Immature natural killer cell (primary cell): ENCODE data around the gene COL6A3. TPM values are rescaled to one million over a fixed set of nuclear protein-coding genes. Genes with fewer than 3 reads are reported as not detected.

ENCODE experiments used
- DNase-seq, 3 donors: peaks; one replicate each; pipeline ENCODE4 v3.0.0; 2022; ENCODE audit warnings: mixed read lengths in 1 of 3
- H3K27ac Mint-ChIP-seq, 6 donors: one replicate each; pipeline ENCODE4 v1.8.0; 2020; ENCODE audit warnings: mixed read lengths in 6 of 6, mild to moderate bottlenecking in 5 of 6, inconsistent platforms in 4 of 6, moderate library complexity in 3 of 6
- H3K27me3 Mint-ChIP-seq, 3 donors: one replicate each; pipeline ENCODE4 v1.8.0; 2020 to 2021; ENCODE audit warnings: low read depth in 3 of 3, mild to moderate bottlenecking in 3 of 3, mixed read lengths in 3 of 3, moderate library complexity in 3 of 3, inconsistent platforms in 1 of 3
- H3K36me3 Mint-ChIP-seq, 3 donors: one replicate each; pipeline ENCODE4 v1.8.0; 2020; ENCODE audit warnings: mixed read lengths in 3 of 3, inconsistent platforms in 2 of 3, mild to moderate bottlenecking in 2 of 3
- H3K4me1 Mint-ChIP-seq, 2 donors: one replicate each; pipeline ENCODE4 v1.8.0; 2020; ENCODE audit warnings: inconsistent platforms in 2 of 2, mild to moderate bottlenecking in 2 of 2, mixed read lengths in 2 of 2, moderate library complexity in 1 of 2
- H3K4me3 Mint-ChIP-seq, 5 donors: one replicate each; pipeline ENCODE4 v1.8.0; 2020; ENCODE audit warnings: mild to moderate bottlenecking in 5 of 5, mixed read lengths in 5 of 5, inconsistent platforms in 3 of 5, moderate library complexity in 3 of 5
- H3K9me3 Mint-ChIP-seq, 6 donors: one replicate each; pipeline ENCODE4 v1.8.0; 2020; ENCODE audit warnings: mild to moderate bottlenecking in 6 of 6, mixed read lengths in 6 of 6, inconsistent platforms in 4 of 6, moderate library complexity in 3 of 6
- polyA plus RNA-seq, 3 donors: library from polyadenylated mRNA; unstranded; fragments of 300-500 nt; fragmentation: Illumina TruSeq; gene quantifications; one replicate each; pipeline ENCODE4 v1.2.3, GENCODE V29; 2021

COL6A3 gene, protein sequence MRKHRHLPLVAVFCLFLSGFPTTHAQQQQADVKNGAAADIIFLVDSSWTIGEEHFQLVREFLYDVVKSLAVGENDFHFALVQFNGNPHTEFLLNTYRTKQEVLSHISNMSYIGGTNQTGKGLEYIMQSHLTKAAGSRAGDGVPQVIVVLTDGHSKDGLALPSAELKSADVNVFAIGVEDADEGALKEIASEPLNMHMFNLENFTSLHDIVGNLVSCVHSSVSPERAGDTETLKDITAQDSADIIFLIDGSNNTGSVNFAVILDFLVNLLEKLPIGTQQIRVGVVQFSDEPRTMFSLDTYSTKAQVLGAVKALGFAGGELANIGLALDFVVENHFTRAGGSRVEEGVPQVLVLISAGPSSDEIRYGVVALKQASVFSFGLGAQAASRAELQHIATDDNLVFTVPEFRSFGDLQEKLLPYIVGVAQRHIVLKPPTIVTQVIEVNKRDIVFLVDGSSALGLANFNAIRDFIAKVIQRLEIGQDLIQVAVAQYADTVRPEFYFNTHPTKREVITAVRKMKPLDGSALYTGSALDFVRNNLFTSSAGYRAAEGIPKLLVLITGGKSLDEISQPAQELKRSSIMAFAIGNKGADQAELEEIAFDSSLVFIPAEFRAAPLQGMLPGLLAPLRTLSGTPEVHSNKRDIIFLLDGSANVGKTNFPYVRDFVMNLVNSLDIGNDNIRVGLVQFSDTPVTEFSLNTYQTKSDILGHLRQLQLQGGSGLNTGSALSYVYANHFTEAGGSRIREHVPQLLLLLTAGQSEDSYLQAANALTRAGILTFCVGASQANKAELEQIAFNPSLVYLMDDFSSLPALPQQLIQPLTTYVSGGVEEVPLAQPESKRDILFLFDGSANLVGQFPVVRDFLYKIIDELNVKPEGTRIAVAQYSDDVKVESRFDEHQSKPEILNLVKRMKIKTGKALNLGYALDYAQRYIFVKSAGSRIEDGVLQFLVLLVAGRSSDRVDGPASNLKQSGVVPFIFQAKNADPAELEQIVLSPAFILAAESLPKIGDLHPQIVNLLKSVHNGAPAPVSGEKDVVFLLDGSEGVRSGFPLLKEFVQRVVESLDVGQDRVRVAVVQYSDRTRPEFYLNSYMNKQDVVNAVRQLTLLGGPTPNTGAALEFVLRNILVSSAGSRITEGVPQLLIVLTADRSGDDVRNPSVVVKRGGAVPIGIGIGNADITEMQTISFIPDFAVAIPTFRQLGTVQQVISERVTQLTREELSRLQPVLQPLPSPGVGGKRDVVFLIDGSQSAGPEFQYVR (N-terminal part only)
- under 1 TPM in 1 of 3 donors, not detected in 2; 0.04 TPM for polyA plus RNA-seq

DNA sequence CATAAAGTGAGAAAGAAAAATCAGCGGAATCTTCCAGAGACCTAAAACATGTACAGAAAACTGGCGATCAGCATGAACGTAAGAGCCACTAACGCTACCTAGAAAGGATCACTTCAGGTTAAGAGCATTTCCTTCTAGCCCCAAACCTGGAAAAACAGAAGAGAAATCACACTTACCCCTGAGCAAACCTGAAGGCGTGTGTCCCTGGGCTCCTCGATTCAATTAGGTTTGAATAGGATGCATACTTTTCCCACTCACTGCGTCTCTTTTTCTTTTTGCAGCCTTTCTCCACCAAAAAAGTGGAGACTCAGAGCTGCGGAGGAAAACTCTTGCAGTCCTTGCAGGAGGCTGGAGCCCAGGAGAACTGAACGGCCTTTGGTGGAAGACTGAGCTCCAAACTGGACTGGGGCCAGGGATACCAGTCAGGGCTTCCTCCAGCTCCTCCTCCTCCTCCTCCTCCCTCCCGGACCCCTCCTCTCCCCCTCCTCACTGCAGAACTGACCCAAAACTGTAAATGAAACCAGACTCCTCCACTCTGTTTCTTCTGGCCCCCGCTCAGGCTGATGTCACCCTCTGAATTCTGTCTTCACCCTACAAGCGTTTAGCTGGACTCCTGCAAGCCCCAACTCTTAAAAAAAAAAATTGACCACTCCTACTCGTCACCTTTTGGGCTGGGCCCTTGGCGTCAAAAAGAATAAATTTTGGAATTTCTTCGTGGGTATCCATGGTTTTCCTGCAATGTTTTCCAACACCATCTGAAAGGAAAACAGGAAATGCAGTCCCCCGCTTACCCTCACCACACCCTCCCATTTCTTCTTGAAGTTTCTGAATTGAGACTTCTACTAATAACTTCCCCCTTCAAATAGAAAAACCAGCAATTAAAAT is at the start of gene COL6A3:
COL6A3 (minus strand) TSS at position 388 of the 885 bp plus-strand sequence. CDS start 17,347 bp downstream, outside the sequence.
- no peaks in the 10 kb centered on the region for H3K4me1 Mint-ChIP-seq
- H3K27ac Mint-ChIP-seq = no peak within 1 kb of the TSS
- DNase-seq = no peak
- peaks cover 4 to 25% (median 13%) of the 10 kb centered on the region in 3 donors for H3K27me3 Mint-ChIP-seq
- H3K36me3 Mint-ChIP-seq = no peaks in the 10 kb centered on the region
- no peak within 1 kb of the TSS for H3K4me3 Mint-ChIP-seq
- H3K9me3 Mint-ChIP-seq = no peaks in the 10 kb centered on the region

DNA sequence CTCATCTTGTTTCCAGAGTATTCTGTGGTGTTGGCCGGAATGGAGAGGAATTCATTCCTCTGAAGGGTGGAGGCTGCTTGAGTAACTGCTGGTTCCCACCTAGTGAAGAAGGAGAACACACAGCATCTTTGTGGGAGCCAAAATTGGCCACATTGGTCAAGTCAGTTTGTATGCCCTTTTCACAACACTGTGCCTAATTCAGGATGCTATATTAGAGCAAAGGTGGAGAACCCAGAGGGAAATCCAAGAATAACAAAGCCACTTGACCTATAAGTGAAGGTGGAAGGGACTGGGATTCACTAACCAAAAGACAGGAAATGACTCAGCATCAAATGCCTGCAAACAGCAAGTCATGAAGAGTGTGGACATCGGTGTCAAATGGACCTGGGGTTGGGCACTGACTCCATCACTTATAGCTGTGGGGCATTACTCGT is 45.8 kb upstream of the COL6A3 start:
- DNase-seq = no peak
- no peak overlapping the region for H3K27ac Mint-ChIP-seq
- H3K4me1 Mint-ChIP-seq = no peaks in the 10 kb centered on the region
- H3K4me3 Mint-ChIP-seq = no peak overlapping the region
- peaks cover 3 to 15% (median 9%) of the 10 kb centered on the region in 3 donors for H3K27me3 Mint-ChIP-seq
- H3K9me3 Mint-ChIP-seq = no peaks in the 10 kb centered on the region
- H3K36me3 Mint-ChIP-seq = no peaks in the 10 kb centered on the region

DNA sequence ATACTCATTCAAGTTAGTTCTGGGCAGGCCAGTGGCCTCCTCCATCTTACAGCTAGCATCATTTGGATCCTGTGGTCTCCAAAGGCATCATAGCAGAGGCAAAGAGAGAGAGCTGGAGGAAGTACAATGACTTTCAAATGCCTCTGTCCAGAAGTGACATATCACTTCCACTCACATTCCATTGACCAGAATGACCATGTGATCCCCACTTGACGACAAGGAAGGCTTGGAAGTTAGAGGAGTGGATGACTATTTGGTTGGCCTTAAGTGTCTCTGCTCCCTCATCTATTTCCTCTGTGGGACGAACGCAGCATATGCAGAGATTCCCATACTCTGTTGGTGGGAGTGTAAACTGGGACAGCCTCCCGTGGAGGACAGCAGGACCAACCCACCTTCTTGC is 45.3 kb upstream of the COL6A3 start:
- no peaks in the 10 kb centered on the region for H3K4me1 Mint-ChIP-seq
- no peak overlapping the region for H3K27ac Mint-ChIP-seq
- H3K27me3 Mint-ChIP-seq = peaks cover 3 to 13% (median 9%) of the 10 kb centered on the region in 3 donors
- H3K4me3 Mint-ChIP-seq = no peak overlapping the region
- no peaks in the 10 kb centered on the region for H3K9me3 Mint-ChIP-seq
- H3K36me3 Mint-ChIP-seq = no peaks in the 10 kb centered on the region
- DNase-seq = no peak

DNA sequence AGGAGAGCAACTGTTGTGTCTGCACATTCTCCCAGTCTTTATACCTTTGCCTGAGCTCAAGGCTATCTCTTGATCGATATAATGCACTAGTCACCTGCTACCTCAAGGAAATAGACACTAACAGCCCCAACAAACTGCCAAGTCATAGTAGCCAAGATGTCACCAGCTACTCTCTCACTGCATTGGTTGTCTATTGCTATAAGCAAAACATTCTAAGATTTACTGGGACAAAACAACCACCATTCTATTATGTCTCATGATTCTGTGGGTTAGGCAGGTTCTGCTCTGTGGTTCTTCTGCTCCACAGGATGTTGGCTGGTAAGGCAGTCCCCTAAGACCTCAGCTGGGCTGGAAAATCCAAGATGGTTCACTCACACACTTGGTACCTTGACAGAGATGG is 44.6 kb upstream of the COL6A3 start:
- Mint-ChIP-seq H3K27ac (no peak overlapping the region), H3K4me1 (no peaks in the 10 kb centered on the region), H3K9me3 (no peaks in the 10 kb centered on the region), H3K4me3 (no peak overlapping the region), H3K27me3 (peaks cover 3 to 13% (median 11%) of the 10 kb centered on the region in 3 donors), H3K36me3 (no peaks in the 10 kb centered on the region)
- no peak for DNase-seq

DNA sequence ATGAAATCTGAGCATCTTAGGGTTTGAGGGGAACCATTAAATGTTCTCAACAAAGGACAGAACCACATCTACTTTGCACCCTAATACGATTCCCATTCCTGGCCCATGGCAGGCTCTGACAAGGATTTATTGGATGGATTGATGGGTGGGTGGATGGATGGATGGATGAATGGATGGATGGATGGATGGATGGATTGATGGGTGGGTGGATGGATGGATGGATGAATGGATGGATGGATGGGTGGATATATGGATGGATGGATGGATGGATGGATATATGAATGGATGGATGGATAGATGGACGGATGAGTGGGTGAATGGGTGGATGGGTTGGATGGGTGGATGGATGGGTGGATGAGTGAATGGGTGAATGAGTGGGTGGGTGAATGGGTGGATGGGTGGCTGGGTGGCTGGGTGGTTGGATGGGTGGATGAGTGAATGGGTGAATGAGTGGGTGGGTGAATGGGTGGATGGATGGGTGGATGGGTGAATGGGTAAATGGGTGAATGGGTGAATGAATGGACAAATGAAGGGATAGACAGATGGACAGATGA is 43.5 kb upstream of the COL6A3 start:
- H3K36me3 Mint-ChIP-seq = no peaks in the 10 kb centered on the region
- H3K27ac Mint-ChIP-seq = no peak overlapping the region
- H3K9me3 Mint-ChIP-seq = no peaks in the 10 kb centered on the region
- H3K4me3 Mint-ChIP-seq = no peak overlapping the region
- peaks cover 3 to 13% (median 11%) of the 10 kb centered on the region in 3 donors for H3K27me3 Mint-ChIP-seq
- no peaks in the 10 kb centered on the region for H3K4me1 Mint-ChIP-seq
- no peak for DNase-seq

DNA sequence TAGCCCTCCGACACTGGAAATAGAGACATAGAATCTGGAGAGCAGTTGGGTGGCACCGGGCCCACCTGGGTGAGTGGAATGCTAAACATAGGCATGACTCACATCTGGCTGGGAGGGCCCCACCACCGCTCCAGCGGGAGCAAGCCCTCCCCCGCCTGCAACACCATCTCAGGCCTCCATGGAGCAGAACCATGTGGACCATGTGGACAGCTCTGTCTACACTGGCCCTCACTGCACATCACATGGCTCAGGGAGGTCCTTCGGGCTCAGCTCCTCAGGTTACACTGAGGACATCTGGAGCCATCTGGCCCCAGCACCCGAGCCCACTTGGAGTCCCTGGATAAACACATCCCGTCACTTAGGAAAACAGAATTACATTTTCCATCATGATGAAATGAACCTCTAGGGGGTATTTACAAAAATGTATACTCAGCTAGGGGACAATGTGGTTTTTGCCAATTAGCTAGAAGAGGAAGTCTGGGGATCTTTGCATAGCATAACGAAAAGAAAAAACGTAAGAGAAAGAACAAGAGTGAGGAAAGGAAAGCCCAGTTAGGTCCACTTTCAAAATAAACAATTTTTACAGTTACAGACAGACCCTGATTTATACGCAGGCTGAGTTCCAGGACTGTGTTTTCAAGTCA is 42.4 kb upstream of the COL6A3 start:
- Mint-ChIP-seq H3K27me3 (peaks cover 3 to 11% (median 10%) of the 10 kb centered on the region in 3 donors), H3K27ac (no peak overlapping the region)

DNA sequence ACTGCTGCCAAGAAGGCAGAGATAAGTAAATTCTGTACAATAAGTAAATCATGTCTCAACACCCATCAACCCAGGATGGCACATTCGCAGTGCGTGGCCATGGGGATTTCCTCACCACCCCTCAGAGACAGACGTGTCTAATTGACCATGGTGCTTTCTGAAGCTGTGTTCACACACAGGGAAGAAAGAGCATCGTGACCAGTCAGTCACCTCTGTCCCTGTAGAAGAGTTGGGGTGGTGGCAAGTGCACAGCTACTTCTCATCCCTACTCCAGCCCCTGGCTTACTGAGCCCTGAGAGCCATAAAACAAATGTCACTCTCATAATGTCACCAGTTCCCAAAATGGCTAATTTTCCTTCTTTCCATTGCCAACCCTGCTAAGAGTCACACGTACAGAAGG is 41.8 kb upstream of the COL6A3 start:
- no peak for DNase-seq
- no peaks in the 10 kb centered on the region for H3K4me1 Mint-ChIP-seq
- no peak overlapping the region for H3K4me3 Mint-ChIP-seq
- H3K27me3 Mint-ChIP-seq = peaks cover 3 to 11% (median 10%) of the 10 kb centered on the region in 3 donors
- no peak overlapping the region for H3K27ac Mint-ChIP-seq
- H3K36me3 Mint-ChIP-seq = no peaks in the 10 kb centered on the region
- no peaks in the 10 kb centered on the region for H3K9me3 Mint-ChIP-seq

More for the DNA sequence above, 42.4 kb upstream of the COL6A3 start:
- no peak overlapping the region for H3K4me3 Mint-ChIP-seq
- no peaks in the 10 kb centered on the region for H3K36me3 Mint-ChIP-seq
- H3K9me3 Mint-ChIP-seq = no peaks in the 10 kb centered on the region
- DNase-seq = no peak
- H3K4me1 Mint-ChIP-seq = no peaks in the 10 kb centered on the region

DNA sequence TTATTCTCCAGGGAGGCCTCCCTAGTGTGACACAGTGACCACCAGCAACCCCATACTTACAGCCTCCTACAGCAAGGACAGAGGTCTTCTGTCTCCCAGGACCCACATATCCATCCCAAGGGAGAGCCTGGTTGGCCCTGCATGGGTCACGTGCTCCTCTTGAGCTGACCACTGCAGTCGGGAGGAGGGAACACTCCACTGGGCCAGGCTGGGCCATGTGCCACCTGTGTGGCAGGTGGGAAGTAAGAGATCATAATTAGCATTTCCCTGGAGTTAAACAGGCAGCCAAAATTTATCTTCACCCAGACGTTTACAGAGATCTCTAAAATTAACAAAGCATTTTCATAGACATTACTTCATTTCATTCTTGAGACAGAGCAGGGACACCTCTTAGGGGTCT is 39.7 kb upstream of the COL6A3 start:
- Mint-ChIP-seq H3K4me1 (no peaks in the 10 kb centered on the region), H3K4me3 (no peak overlapping the region), H3K27ac (no peak overlapping the region)

DNA sequence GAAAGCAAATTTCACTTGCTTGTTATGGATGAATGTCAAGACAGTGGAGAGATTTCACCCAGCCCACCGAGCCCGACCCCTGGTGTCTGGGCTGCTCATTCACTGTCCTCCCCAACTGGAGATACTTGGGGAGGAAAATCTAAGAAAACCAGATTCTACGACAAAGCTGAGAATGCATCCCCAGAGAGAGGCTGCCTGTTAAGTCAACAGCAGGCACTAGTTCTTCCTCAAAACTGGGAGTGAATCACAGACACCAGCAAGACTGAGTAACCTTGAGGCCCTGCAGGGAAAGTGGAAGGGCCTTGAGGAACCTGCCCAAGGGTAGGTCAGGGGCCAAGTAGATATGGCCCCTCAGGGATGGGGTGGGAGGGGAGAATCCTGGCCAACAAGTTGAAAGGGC is 38.9 kb upstream of the COL6A3 start:
- DNase-seq = no peak
- Mint-ChIP-seq H3K27ac (peak overlapping the region in 1 of 6 donors; percentile 40), H3K4me1 (no peaks in the 10 kb centered on the region), H3K36me3 (no peaks in the 10 kb centered on the region), H3K4me3 (no peak overlapping the region), H3K27me3 (peaks cover 3 to 13% (median 6%) of the 10 kb centered on the region in 3 donors), H3K9me3 (no peaks in the 10 kb centered on the region)

More for the DNA sequence above, 39.7 kb upstream of the COL6A3 start:
- no peak for DNase-seq
- Mint-ChIP-seq H3K27me3 (peaks cover 3 to 13% (median 10%) of the 10 kb centered on the region in 3 donors), H3K9me3 (no peaks in the 10 kb centered on the region), H3K36me3 (no peaks in the 10 kb centered on the region)

DNA sequence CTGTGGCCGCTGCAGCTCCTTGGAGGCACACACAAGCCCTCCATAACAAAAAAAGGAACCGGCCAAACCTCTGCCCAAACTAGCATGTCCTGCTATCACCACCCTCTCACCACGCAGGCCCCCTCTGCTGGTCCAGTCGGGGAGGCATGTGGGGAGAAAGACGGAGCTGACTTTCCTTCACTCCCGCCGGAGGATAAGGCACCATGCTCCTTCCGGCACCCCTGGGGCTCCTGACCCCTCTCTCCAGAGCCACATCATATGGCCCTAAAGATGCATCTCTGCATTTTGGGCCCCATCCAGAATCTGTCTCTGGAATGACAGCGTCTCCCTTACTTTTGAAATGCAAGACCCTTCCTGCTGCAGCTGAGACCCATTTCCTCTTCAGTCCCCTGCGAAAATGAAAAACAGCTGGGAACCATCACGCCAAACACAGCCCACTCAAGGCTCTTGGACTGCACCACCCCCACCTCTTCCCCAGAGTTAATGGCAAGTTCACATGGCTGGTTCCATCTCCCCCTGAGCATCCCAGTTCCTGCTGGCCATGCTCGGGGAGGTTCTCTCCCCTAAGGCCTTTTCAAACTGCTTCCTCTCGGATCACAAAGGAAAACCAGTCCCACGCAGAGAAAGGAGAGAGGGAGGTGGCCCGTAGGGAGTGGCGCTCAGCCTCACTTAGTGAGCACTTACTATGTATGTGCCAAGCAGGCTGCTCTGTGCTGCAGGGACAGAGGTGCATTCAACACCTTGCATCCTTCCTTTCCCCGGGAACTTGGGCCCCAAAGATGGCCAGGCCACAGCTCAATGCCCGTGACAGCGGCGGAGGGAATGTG is 37.9 kb upstream of the COL6A3 start:
- H3K9me3 Mint-ChIP-seq = no peaks in the 10 kb centered on the region
- no peaks in the 10 kb centered on the region for H3K4me1 Mint-ChIP-seq
- no peak overlapping the region for H3K4me3 Mint-ChIP-seq
- DNase-seq = no peak
- peaks cover 0 to 11% (median 4%) of the 10 kb centered on the region in 3 donors for H3K27me3 Mint-ChIP-seq
- H3K36me3 Mint-ChIP-seq = no peaks in the 10 kb centered on the region
- no peak overlapping the region for H3K27ac Mint-ChIP-seq

DNA sequence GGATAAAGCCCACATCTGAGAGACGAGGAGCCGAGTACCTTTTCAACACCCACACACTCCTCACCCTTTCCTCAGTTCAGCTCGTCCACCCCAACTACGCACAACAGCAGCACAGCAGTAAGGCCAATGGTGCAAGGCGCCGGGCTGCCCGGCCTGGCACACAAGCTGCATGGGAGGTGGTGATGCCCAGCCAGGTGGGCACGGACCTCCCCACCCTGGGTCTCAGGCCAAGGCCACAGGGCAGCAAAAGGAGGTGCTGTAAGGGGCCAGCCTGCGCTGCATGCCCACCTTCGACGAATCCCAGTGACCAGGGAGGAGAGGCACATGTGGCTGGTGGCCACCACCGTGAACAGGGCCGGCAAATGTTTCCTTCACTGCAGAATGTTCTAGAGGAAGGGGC is 36.6 kb upstream of the COL6A3 start:
- DNase-seq = no peak
- H3K27me3 Mint-ChIP-seq = peaks cover 0 to 8% (median 4%) of the 10 kb centered on the region in 3 donors
- no peak overlapping the region for H3K4me3 Mint-ChIP-seq
- no peaks in the 10 kb centered on the region for H3K4me1 Mint-ChIP-seq
- H3K27ac Mint-ChIP-seq = no peak overlapping the region
- no peaks in the 10 kb centered on the region for H3K9me3 Mint-ChIP-seq
- H3K36me3 Mint-ChIP-seq = no peaks in the 10 kb centered on the region
